ENCODE results near the gene ZEB1. TPM values are rescaled to one million over a fixed set of nuclear protein-coding genes. Genes with fewer than 3 reads are reported as not detected.

ZEB1 gene
- total RNA-seq, 1 donor from 2014 or later: 162 TPM

GRCh38 chr10:31390804-31391203 is 71.8 kb downstream of the ZEB1 start:
- no peak overlapping the region for H3K4me3 Mint-ChIP-seq (ENCODE audit: unreplicated experiment)
- no peaks in the 10 kb centered on the region for H3K9me3 Mint-ChIP-seq (ENCODE audit: unreplicated experiment)
- TF ChIP-seq, protein P1, sequence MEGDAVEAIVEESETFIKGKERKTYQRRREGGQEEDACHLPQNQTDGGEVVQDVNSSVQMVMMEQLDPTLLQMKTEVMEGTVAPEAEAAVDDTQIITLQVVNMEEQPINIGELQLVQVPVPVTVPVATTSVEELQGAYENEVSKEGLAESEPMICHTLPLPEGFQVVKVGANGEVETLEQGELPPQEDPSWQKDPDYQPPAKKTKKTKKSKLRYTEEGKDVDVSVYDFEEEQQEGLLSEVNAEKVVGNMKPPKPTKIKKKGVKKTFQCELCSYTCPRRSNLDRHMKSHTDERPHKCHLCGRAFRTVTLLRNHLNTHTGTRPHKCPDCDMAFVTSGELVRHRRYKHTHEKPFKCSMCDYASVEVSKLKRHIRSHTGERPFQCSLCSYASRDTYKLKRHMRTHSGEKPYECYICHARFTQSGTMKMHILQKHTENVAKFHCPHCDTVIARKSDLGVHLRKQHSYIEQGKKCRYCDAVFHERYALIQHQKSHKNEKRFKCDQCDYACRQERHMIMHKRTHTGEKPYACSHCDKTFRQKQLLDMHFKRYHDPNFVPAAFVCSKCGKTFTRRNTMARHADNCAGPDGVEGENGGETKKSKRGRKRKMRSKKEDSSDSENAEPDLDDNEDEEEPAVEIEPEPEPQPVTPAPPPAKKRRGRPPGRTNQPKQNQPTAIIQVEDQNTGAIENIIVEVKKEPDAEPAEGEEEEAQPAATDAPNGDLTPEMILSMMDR (IDR thresholded peaks at IDR 0.05; ENCODE audit: partially characterized antibody, unreplicated experiment): no peak
- no peaks in the 10 kb centered on the region for H3K27me3 Mint-ChIP-seq (ENCODE audit: unreplicated experiment)
- no peak overlapping the region for H3K27ac Mint-ChIP-seq (ENCODE audit: unreplicated experiment)
- no peak for DNase-seq
- H3K4me1 Mint-ChIP-seq (ENCODE audit: low read depth, unreplicated experiment): no peaks in the 10 kb centered on the region
- no peaks in the 10 kb centered on the region for H3K36me3 Mint-ChIP-seq (ENCODE audit: unreplicated experiment)

- no peak overlapping the region for H3K27ac Mint-ChIP-seq (ENCODE audit: unreplicated experiment)
- no peaks in the 10 kb centered on the region for H3K36me3 Mint-ChIP-seq (ENCODE audit: unreplicated experiment)
- H3K4me1 Mint-ChIP-seq (ENCODE audit: low read depth, unreplicated experiment): peaks cover 3% of the 10 kb centered on the region
- H3K4me3 Mint-ChIP-seq (ENCODE audit: unreplicated experiment): no peak overlapping the region
- no peaks in the 10 kb centered on the region for H3K9me3 Mint-ChIP-seq (ENCODE audit: unreplicated experiment)
- TF ChIP-seq, protein P1 (IDR thresholded peaks at IDR 0.05; ENCODE audit: partially characterized antibody, unreplicated experiment): no peak
- DNase-seq: no peak
- H3K27me3 Mint-ChIP-seq (ENCODE audit: unreplicated experiment): no peaks in the 10 kb centered on the region
Observed at GRCh38 chr10:31393844-31394243, 74.8 kb downstream of the ZEB1 start.

DNA sequence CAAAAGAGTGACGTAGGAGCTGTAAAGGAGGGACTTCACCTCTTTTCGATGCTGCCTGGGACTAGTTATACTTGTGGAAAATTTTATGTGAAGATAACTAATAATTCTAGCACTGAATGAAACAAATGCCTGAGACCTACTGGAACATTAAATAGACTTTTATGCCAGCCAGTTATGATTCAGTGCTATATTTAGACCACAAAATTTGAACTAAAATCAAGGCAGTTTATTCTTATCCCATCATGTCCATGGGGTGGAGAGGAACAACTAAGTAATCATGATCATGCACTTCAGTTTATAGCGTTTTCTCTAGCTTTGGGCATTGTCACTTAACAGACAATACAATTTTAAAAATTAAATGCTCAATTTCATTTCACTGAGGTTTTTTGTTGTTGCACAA is 76.7 kb downstream of the ZEB1 start:
- no peaks in the 10 kb centered on the region for H3K36me3 Mint-ChIP-seq (ENCODE audit: unreplicated experiment)
- peaks cover 6% of the 10 kb centered on the region for H3K4me1 Mint-ChIP-seq (ENCODE audit: low read depth, unreplicated experiment)
- TF ChIP-seq, protein P1 (IDR thresholded peaks at IDR 0.05; ENCODE audit: partially characterized antibody, unreplicated experiment): no peak
- H3K4me3 Mint-ChIP-seq (ENCODE audit: unreplicated experiment): no peak overlapping the region
- no peak overlapping the region for H3K27ac Mint-ChIP-seq (ENCODE audit: unreplicated experiment)
- no peak for DNase-seq
- no peaks in the 10 kb centered on the region for H3K27me3 Mint-ChIP-seq (ENCODE audit: unreplicated experiment)
- H3K9me3 Mint-ChIP-seq (ENCODE audit: unreplicated experiment): no peaks in the 10 kb centered on the region

DNA sequence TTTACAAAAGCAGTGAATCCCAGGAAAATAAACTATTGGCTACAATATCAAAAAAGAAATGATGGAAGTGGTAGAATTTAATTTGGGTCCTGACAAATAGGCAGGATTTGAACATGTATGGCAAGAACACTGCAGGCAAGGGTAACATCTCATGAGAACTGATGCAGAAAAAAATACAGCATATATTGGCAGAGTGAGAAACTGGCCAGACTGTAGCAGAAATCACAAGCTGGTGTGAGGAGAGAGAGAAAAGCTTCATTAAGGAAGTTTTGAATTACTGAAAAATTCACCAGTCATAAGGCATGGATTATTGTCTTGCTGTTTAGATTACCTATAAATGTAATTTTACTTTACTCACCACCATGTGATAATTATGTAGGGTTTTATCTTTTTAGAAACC is 77.4 kb downstream of the ZEB1 start:
- no peaks in the 10 kb centered on the region for H3K9me3 Mint-ChIP-seq (ENCODE audit: unreplicated experiment)
- no peak overlapping the region for H3K4me3 Mint-ChIP-seq (ENCODE audit: unreplicated experiment)
- H3K27ac Mint-ChIP-seq (ENCODE audit: unreplicated experiment): no peak overlapping the region
- no peaks in the 10 kb centered on the region for H3K36me3 Mint-ChIP-seq (ENCODE audit: unreplicated experiment)
- H3K4me1 Mint-ChIP-seq (ENCODE audit: low read depth, unreplicated experiment): peaks cover 12% of the 10 kb centered on the region
- TF ChIP-seq, protein P1 (IDR thresholded peaks at IDR 0.05; ENCODE audit: partially characterized antibody, unreplicated experiment): no peak
- H3K27me3 Mint-ChIP-seq (ENCODE audit: unreplicated experiment): no peaks in the 10 kb centered on the region
- no peak for DNase-seq

GRCh38 chr10:31397852-31398251 is 78.8 kb downstream of the ZEB1 start:
- no peak overlapping the region for H3K4me3 Mint-ChIP-seq (ENCODE audit: unreplicated experiment)
- TF ChIP-seq, protein P1 (IDR thresholded peaks at IDR 0.05; ENCODE audit: partially characterized antibody, unreplicated experiment): no peak
- no peaks in the 10 kb centered on the region for H3K27me3 Mint-ChIP-seq (ENCODE audit: unreplicated experiment)
- no peak overlapping the region for H3K27ac Mint-ChIP-seq (ENCODE audit: unreplicated experiment)
- H3K9me3 Mint-ChIP-seq (ENCODE audit: unreplicated experiment): no peaks in the 10 kb centered on the region
- H3K36me3 Mint-ChIP-seq (ENCODE audit: unreplicated experiment): no peaks in the 10 kb centered on the region
- no peak for DNase-seq
- peaks cover 13% of the 10 kb centered on the region for H3K4me1 Mint-ChIP-seq (ENCODE audit: low read depth, unreplicated experiment)
